Right atrium auricular region (tissue), 2 donors: Measurements from ENCODE around the gene DDAH2. TPM values are rescaled to one million over a fixed set of nuclear protein-coding genes. Genes with fewer than 3 reads are reported as not detected.

Experiments used
- DNase-seq: peaks from one replicate; pipeline ENCODE4 v3.0.0-alpha.2; 2019; ENCODE audit warnings: low spot score
- H3K27ac ChIP-seq, 2 donors: fragments of 200-600 bp; sonication (generic); 1 replicate in 1 of 2; 2 replicates in 1 of 2; pipeline ENCODE4 v1.5.1; 2016 to 2019
- H3K27me3 ChIP-seq, 2 donors: fragments of 200-600 bp; sonication (generic); one replicate each; pipeline versions ENCODE4 v1.5.1 to v1.6.0; 2017 to 2019
- H3K36me3 ChIP-seq: fragments of 200-600 bp; sonication (generic); one replicate; pipeline ENCODE4 v1.5.1; 2016
- H3K4me1 ChIP-seq, 2 donors: fragments of 200-600 bp; sonication (generic); one replicate each; pipeline versions ENCODE4 v1.5.1 to v1.6.0; 2017 to 2019
- H3K4me3 ChIP-seq, 2 donors: fragments of 200-600 bp; sonication (generic); 1 replicate in 1 of 2; 2 replicates in 1 of 2; pipeline ENCODE4 v1.5.1; 2017 to 2019; ENCODE audit warnings: mild to moderate bottlenecking in 1 of 2, moderate library complexity in 1 of 2
- H3K9me3 ChIP-seq, 2 donors: fragments of 200-600 bp; sonication (generic); one replicate each; pipeline ENCODE4 v1.5.1; 2019
- CTCF ChIP-seq, 2 donors: fragments of 200-600 bp; sonication (generic); IDR thresholded peaks; one replicate each; pipeline ENCODE4 v1.5.1; 2019; ENCODE audit warnings: antibody characterized with exemption in 2 of 2
- total RNA-seq, 2 donors: library from RNA; depleted of rRNA; stranded (reverse); fragments of >200 nt; gene quantifications; one replicate each; pipeline ENCODE4 v1.1.0, GENCODE V29; 2016

DDAH2 gene
- total RNA-seq, 2 donors from 2014 or later: 53.5 to 93.3 TPM

GRCh38 chr6:31700740-31701401 lies 28.2 kb downstream of the DDAH2 start:
- no peaks in the 10 kb centered on the region for H3K27me3 ChIP-seq
- no peak overlapping the region for H3K4me3 ChIP-seq
- DNase-seq: no peak
- H3K36me3 ChIP-seq: peaks cover 40% of the 10 kb centered on the region
- H3K4me1 ChIP-seq: peaks cover 0 to 22% of the 10 kb centered on the region in 2 donors
- H3K27ac ChIP-seq: no peak overlapping the region
- H3K9me3 ChIP-seq: no peaks in the 10 kb centered on the region
- TF ChIP-seq CTCF (IDR thresholded peaks at IDR 0.05): no peak

GRCh38 chr6:31697555-31697954 lies 31.5 kb downstream of the DDAH2 start:
- Histone ChIP-seq H3K27ac (no peak overlapping the region), H3K9me3 (no peaks in the 10 kb centered on the region), H3K36me3 (peaks cover 66% of the 10 kb centered on the region), H3K4me3 (no peak overlapping the region), H3K27me3 (no peaks in the 10 kb centered on the region), H3K4me1 (peaks cover 0 to 22% of the 10 kb centered on the region in 2 donors)
- no peak for DNase-seq
- no peak for TF ChIP-seq CTCF (IDR thresholded peaks at IDR 0.05)

- H3K9me3 ChIP-seq: no peaks in the 10 kb centered on the region
- DNase-seq: no peak
- peaks cover 0 to 4% of the 10 kb centered on the region in 2 donors for H3K4me1 ChIP-seq
- no peak for TF ChIP-seq CTCF (IDR thresholded peaks at IDR 0.05)
- no peak overlapping the region for H3K4me3 ChIP-seq
- no peak overlapping the region for H3K27ac ChIP-seq
- peaks cover 86% of the 10 kb centered on the region for H3K36me3 ChIP-seq
- H3K27me3 ChIP-seq: no peaks in the 10 kb centered on the region
These were observed 35.6 kb downstream of the DDAH2 start for GRCh38 chr6:31693535-31693934.

DNA sequence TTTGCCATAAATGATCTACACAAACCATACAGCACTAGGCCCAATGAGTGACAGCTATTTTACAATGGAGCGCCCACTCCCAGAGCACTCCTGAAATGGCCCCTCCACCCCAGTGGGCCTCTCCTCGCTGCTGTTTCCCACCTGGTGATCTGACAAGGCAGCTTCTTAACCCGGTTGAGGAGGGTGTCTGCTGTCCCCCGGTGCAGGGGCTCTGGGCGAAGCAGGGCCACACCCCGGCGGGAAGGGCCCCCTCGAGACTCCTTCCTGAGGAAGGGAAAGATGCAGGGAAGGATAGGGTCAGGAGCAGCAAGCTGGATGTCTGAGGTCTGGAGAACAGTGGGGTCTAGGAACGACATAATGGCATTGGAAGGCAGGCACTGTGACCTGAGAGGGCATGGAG lies 36.2 kb downstream of the DDAH2 start:
- no peak for TF ChIP-seq CTCF (IDR thresholded peaks at IDR 0.05)
- Histone ChIP-seq H3K4me3 (no peak overlapping the region), H3K4me1 (peaks cover 0 to 2% of the 10 kb centered on the region in 2 donors), H3K27ac (no peak overlapping the region), H3K36me3 (peaks cover 92% of the 10 kb centered on the region), H3K9me3 (no peaks in the 10 kb centered on the region), H3K27me3 (no peaks in the 10 kb centered on the region)
- no peak for DNase-seq

GRCh38 chr6:31692353-31692752 lies 36.7 kb downstream of the DDAH2 start:
- Histone ChIP-seq H3K4me1 (no peaks in the 10 kb centered on the region), H3K27ac (no peak overlapping the region), H3K36me3 (peaks cover 93% of the 10 kb centered on the region), H3K27me3 (no peaks in the 10 kb centered on the region), H3K4me3 (no peak overlapping the region), H3K9me3 (no peaks in the 10 kb centered on the region)
- TF ChIP-seq CTCF (IDR thresholded peaks at IDR 0.05): no peak
- no peak for DNase-seq

- no peak for TF ChIP-seq CTCF (IDR thresholded peaks at IDR 0.05)
- Histone ChIP-seq H3K4me3 (no peak overlapping the region), H3K36me3 (peaks cover 91% of the 10 kb centered on the region), H3K27ac (no peak overlapping the region), H3K27me3 (no peaks in the 10 kb centered on the region), H3K9me3 (no peaks in the 10 kb centered on the region), H3K4me1 (no peaks in the 10 kb centered on the region)
- DNase-seq: no peak
These were observed 37.5 kb downstream of the DDAH2 start for GRCh38 chr6:31691564-31692108.
